Progenitor cell of endocrine pancreas (in vitro differentiated cells): Measurements from ENCODE around the gene MISFA. TPM values are rescaled to one million over a fixed set of nuclear protein-coding genes. Genes with fewer than 3 reads are reported as not detected.

Experiments
- DNase-seq: peaks from one replicate; pipeline ENCODE4 v3.0.0; 2021; ENCODE audit warnings: low spot score; ENCODE audit not compliant: unreplicated experiment
- H3K27ac Mint-ChIP-seq: 2 replicates; pipeline ENCODE4 v1.8.0; 2021; ENCODE audit warnings: mild to moderate bottlenecking, moderate library complexity, mixed read lengths
- H3K27me3 Mint-ChIP-seq: 2 replicates; pipeline ENCODE4 v1.8.0; 2021; ENCODE audit warnings: mixed read lengths
- H3K36me3 Mint-ChIP-seq: 2 replicates; pipeline ENCODE4 v1.8.0; 2022; ENCODE audit warnings: mixed read lengths; ENCODE audit not compliant: insufficient read depth
- H3K4me1 Mint-ChIP-seq: 2 replicates; pipeline ENCODE4 v1.8.0; 2021; ENCODE audit warnings: low read depth, mixed read lengths
- H3K4me3 Mint-ChIP-seq: 2 replicates; pipeline ENCODE4 v1.8.0; 2021; ENCODE audit warnings: low read depth, mild to moderate bottlenecking, moderate library complexity, mixed read lengths
- H3K9me3 Mint-ChIP-seq: 2 replicates; pipeline ENCODE4 v1.8.0; 2021; ENCODE audit warnings: low read depth, mixed read lengths
- CTCF ChIP-seq: fragments of 200-600 bp; sonication (generic); IDR thresholded peaks from one replicate; pipeline ENCODE4 v1.5.0; 2021; ENCODE audit warnings: antibody characterized with exemption, mild to moderate bottlenecking; ENCODE audit not compliant: unreplicated experiment
- long read RNA-seq: library from polyadenylated mRNA; unstranded; transcript quantifications from one replicate; pipeline ENCODE4 v2.0.0, GENCODE V29; 2020
- total RNA-seq: library from RNA; stranded (reverse); gene quantifications from 2 replicates; pipeline ENCODE4 v1.2.1, GENCODE V29; 2021

The MISFA gene
- 7.1 and 8.4 TPM in 2 replicates for total RNA-seq
- long read RNA-seq, partial matches to known transcripts, result 0 of 7 reads
- long read RNA-seq, other reads (novel, unspliced or antisense), result 7 of 7 reads

GRCh38 chr11:18599739-18600230, at the start of gene MISFA:
MISFA (plus strand) TSS chr11:18599789; CDS start chr11:18599929, 140 bp downstream.
- Mint-ChIP-seq H3K9me3 (no peaks in the 10 kb centered on the region), H3K36me3 (peaks cover 4% of the 10 kb centered on the region), H3K27ac (no peak within 1 kb of the TSS), H3K4me1 (peaks cover 5% of the 10 kb centered on the region), H3K27me3 (no peaks in the 10 kb centered on the region), H3K4me3 (no peak within 1 kb of the TSS)
- no peak for TF ChIP-seq CTCF
- DNase-seq, result no peak

GRCh38 chr11:18563090-18563730, 36.4 kb upstream of the MISFA start:
- H3K36me3 Mint-ChIP-seq, result peaks cover 2% of the 10 kb centered on the region
- no peaks in the 10 kb centered on the region for H3K9me3 Mint-ChIP-seq
- DNase-seq, result no peak
- no peak overlapping the region for H3K27ac Mint-ChIP-seq
- no peak overlapping the region for H3K4me3 Mint-ChIP-seq
- no peaks in the 10 kb centered on the region for H3K4me1 Mint-ChIP-seq
- no peaks in the 10 kb centered on the region for H3K27me3 Mint-ChIP-seq
- no peak for TF ChIP-seq CTCF

GRCh38 chr11:18564149-18564548, 35.4 kb upstream of the MISFA start:
- Mint-ChIP-seq H3K4me3 (no peak overlapping the region), H3K36me3 (peaks cover 2% of the 10 kb centered on the region), H3K4me1 (no peaks in the 10 kb centered on the region), H3K27ac (no peak overlapping the region), H3K9me3 (no peaks in the 10 kb centered on the region), H3K27me3 (no peaks in the 10 kb centered on the region)
- TF ChIP-seq CTCF, result no peak
- no peak for DNase-seq

DNA sequence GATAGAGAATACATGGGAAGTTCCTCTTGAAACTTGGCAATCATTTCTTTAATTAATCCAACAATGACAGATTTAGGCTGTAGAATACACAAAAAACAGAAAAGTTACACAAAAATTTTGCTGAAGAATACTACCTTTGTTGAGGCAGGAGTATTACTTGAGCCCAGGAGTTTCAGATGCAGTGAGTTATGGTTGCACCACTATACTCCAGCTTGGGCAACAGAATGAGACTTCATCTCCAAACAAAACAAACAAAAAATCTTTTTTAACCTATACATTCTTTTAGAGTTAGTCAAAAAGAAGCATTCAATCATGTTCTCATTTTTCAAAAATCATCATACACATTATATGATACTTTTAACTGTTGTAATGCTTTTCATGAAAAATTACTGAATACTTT, 33.2 kb upstream of the MISFA start:
- Mint-ChIP-seq H3K4me1 (no peaks in the 10 kb centered on the region), H3K9me3 (no peaks in the 10 kb centered on the region), H3K27me3 (no peaks in the 10 kb centered on the region), H3K36me3 (peaks cover 4% of the 10 kb centered on the region), H3K4me3 (no peak overlapping the region), H3K27ac (no peak overlapping the region)
- no peak for TF ChIP-seq CTCF
- no peak for DNase-seq

- peaks cover 4% of the 10 kb centered on the region for H3K36me3 Mint-ChIP-seq
- H3K27me3 Mint-ChIP-seq, result no peaks in the 10 kb centered on the region
- no peaks in the 10 kb centered on the region for H3K9me3 Mint-ChIP-seq
- no peak for TF ChIP-seq CTCF
- H3K27ac Mint-ChIP-seq, result no peak overlapping the region
- no peak for DNase-seq
- no peaks in the 10 kb centered on the region for H3K4me1 Mint-ChIP-seq
- no peak overlapping the region for H3K4me3 Mint-ChIP-seq
These were observed 32.5 kb upstream of the MISFA start for GRCh38 chr11:18567081-18567480.
